Measurements from ENCODE around the gene GALNT17.

The GALNT17 gene

DNA sequence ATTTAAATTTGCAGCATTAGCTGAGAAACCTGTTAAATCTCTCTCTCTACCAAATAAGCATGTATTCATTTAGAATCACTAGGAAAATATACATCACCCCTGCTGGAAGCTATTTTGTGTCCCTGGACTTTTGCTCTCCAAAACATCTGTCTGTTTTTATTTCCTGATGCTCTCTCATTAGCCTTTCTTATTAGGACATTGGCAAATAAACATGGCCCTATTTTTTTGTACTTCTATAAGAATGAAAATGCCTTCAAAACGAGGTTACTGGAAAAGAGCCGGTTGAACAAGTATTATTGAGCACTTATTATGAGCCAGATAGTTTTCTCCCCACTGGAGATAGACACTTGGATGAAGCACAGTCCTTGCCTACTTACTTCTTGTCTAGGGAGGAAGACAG, 206.9 kb downstream of the GALNT17 start:
- no peak for DNase-seq
- no peak for TF ChIP-seq GATA1 (IDR thresholded peaks at IDR 0.05; ENCODE audit: low read depth, low read length)
- no peak for TF ChIP-seq POLR2A (IDR thresholded peaks at IDR 0.05; ENCODE audit: low read length)

DNA sequence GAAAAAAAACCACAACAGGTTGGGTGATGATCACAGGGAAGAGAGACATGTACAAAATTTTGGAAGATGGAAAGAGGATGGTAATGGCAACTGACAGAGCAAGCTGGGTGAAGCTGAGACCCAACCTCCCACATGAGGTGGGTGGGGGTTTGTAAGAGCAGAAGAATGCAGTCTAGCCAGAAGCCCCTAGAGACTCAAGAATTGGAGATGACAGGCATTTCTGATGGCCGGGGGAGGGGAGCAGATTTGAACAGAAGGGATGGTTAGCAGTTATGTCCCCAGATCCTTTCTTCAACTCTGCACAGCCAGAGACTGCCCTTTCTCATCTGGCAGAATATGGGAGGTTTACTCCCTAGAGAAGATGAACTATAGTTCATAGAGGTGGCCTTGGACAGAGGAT, 208.0 kb downstream of the GALNT17 start:
- no peak for DNase-seq
- TF ChIP-seq GATA1 (IDR thresholded peaks at IDR 0.05; ENCODE audit: low read depth, low read length): no peak
- TF ChIP-seq POLR2A (IDR thresholded peaks at IDR 0.05; ENCODE audit: low read length): no peak

DNA sequence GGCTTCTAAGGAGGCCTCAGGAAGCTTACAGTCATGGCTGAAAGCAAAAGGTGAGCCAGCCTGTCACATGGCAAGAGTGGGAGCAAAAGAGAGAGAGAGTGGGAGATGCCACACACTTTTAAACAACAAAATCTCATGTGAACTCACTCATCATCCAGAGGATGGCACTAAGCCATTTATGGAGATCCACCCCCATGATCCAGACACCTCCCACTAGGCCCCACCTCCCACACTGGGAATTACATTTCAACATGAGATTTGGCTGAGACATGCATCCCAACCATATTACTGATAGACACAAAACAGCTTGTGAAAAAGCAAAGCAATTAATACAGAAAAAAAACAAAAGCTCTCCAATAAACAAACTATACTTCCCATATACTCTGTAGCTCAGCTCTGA, 210.3 kb downstream of the GALNT17 start:
- TF ChIP-seq POLR2A (IDR thresholded peaks at IDR 0.05; ENCODE audit: low read length): no peak
- no peak for TF ChIP-seq GATA1 (IDR thresholded peaks at IDR 0.05; ENCODE audit: low read depth, low read length)
- DNase-seq: no peak

DNA sequence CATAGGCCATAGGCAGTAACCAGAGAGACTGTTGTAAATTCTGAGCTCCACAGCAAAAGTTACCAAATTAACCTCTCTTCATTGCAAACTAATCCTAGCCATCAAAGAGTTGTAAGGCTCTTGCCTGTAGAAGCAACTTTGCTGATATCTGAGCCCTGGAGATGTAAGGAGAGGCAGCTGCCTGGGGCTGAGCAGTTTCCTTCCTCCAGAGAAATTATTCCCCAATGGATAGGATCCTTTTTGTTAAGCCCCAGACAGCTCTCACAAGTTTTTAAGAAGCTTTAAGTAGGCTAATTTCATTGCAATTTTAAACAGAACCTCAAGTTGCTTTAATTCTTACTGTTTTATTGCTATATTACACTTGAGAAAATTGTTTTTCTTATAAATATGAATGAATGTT, 211.1 kb downstream of the GALNT17 start:
- DNase-seq: no peak
- TF ChIP-seq POLR2A (IDR thresholded peaks at IDR 0.05; ENCODE audit: low read length): no peak
- TF ChIP-seq GATA1 (IDR thresholded peaks at IDR 0.05; ENCODE audit: low read depth, low read length): no peak

DNA sequence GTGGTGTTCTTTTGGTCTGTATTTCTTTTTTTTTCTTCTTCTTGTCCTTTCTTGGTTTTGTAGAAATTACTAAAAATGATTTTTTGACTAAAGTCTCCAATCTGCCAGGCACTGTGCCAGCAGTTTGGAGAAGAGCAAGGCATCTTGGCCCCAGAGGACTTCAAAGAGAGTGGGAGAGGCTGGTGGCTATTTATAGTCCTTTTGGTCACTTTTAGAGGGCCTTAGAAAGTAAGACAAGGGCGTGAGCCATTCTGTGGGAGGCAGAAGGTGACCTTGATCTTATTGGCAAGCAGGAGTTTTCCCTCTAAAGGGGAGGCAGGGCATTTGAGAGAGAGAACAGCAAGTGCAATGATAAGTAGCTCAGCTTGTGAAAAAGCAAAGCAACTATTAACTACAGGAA, 211.9 kb downstream of the GALNT17 start:
- no peak for TF ChIP-seq POLR2A (IDR thresholded peaks at IDR 0.05; ENCODE audit: low read length)
- no peak for TF ChIP-seq GATA1 (IDR thresholded peaks at IDR 0.05; ENCODE audit: low read depth, low read length)
- DNase-seq: no peak

DNA sequence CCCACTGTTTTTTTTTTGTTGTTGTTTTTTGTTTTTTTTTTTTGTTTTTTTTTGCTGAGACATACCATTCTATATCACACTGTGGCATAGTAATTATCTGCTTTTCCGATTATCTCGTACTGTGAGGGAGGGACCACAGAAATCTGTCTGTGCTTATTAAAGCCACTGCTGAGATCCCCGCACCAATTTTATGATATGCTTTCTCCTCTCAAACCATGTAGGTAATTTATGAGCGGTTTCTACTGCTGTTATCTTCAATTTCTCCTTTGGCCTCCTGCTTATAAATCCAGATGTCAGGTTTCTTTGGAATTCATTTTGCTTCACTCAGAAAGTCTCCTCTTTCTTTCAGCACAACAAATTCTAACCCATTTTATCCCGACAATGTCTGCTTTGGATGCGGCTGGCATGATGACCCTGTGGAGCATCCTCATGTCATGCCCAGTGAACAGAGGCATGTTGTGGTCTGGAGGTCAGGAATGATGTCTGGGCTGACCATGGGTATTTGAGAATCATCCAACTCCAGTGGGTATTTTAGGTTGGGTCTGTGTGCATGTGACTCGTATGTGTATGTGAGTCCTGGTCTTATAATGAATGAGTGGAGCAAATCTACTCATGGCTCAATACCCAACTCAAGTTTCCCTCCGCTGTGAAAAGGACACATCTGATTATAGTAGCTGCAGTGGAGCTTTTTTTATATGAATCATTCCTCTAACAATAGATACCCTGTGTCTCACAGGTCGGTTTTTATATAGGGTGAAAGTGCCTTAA, 213.4 kb downstream of the GALNT17 start:
- TF ChIP-seq POLR2A (IDR thresholded peaks at IDR 0.05; ENCODE audit: low read length): no peak
- TF ChIP-seq GATA1 (IDR thresholded peaks at IDR 0.05; ENCODE audit: low read depth, low read length): no peak
- DNase-seq: no peak

DNA sequence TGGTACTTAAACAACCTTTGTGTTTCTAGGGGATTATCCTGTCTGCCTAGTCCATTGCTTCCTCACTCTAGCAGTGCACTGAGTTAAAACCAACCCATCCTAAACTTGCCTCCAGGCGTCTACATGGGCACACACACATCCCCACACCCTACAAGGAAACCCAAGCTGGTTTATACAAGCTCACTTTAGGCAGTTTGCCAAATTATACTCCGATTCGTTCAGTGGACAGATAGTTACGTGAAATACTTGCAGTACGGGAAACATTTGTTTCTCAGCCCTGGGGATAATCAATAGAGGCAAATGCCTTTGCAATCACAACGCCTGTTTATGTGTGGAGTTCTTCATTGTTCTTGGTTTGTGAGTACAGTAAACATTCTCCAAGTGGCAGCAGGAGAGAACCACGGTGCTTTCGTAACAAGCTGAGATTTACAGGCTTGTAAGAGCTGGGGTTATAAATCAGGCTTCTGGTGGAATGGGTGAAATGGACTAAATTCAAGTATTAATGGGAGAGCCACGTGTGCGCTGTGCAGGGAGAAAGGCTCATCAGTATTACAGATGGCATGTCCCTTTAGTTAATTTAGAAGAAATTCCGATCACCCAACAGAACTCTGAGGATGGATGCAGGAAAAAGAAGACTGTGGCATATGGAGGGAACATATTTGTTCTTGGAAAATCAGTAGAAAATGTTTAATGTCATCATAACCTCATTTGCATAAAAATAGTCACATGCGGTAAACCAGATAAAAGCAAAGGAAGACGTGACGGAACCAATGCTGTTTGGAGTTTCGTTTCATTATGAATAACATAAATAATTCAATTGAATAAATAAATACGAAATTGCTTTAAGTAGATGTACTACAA, 217.1 kb downstream of the GALNT17 start:
- DNase-seq: no peak
- TF ChIP-seq GATA1 (IDR thresholded peaks at IDR 0.05; ENCODE audit: low read depth, low read length) (no peak), POLR2A (IDR thresholded peaks at IDR 0.05; ENCODE audit: low read length) (no peak)

DNA sequence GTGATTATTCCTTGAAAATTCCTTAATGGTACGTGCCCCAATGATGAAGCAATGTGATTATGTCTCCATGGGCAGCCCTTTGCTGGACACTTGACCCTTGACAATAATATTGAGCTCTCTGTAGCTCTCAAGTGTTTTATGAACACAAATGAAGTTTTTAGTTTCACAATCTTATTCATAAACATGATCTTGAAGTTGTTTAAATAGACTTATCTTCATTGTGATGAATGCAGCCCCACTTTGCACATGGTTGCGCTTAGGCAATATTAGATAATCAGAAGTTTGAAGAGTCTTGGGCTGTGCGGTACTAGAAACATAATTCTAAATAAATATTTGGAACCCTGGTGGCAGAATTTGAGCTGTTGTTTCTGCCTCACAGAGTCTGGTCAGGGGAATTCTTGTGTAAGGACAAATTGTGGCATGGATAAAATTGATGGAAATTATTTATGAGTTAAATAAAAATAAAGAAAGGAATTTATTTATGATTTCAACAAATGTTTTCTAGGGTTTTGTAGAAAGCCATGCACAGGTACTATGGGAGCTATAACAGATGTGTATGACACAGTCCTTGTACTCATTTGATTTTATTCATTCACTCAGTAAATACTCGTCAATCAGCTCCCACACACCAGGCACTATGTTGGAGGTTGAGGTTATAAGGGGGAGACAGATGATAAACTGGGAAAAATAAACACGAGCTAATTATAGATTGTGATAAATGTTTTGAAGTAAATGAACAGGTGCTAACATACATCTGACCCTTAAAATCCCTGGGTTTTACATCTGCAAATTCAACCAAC, 217.9 kb downstream of the GALNT17 start:
- DNase-seq: no peak
- TF ChIP-seq GATA1 (IDR thresholded peaks at IDR 0.05; ENCODE audit: low read depth, low read length) (no peak), POLR2A (IDR thresholded peaks at IDR 0.05; ENCODE audit: low read length) (no peak)

DNA sequence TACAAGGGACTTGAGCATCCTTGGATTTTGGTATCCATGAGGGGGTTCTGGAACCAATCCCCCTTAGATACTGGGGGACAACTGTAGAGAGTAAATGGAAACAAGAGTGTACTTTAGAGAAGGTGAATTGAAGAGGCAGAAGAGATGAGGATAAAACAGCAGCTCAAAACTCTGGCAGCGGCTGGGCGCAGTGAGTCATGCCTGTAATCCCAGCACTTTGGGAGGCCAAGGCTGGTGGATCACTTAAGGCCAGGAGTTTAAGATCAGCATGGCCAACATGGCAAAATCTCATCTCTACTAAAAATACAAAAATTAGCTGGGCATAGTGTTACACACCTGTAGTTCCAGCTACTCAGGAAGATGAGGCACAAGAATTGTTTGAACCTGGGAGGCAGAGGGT, 218.7 kb downstream of the GALNT17 start:
- DNase-seq: no peak
- TF ChIP-seq POLR2A (IDR thresholded peaks at IDR 0.05; ENCODE audit: low read length): no peak
- no peak for TF ChIP-seq GATA1 (IDR thresholded peaks at IDR 0.05; ENCODE audit: low read depth, low read length)

DNA sequence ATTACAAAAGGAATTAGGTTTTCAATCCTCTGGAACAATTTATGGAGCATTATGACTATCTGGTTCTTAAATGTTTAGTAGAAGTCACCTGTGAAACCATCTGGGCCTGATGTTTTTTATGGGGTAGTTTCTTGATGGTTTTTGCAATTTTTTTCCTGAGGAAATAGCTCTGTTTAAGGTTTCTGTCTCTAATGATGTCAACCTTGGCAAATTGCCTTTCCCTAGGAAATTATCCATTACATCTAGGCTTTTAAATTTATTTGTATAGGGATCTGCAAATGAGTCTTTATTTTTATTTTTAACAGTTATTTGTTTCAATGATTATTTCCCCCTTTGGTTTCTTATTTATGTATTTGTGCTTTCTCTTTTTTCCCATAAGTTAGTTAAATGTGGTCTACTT, 222.8 kb downstream of the GALNT17 start:
- no peak for TF ChIP-seq GATA1 (IDR thresholded peaks at IDR 0.05; ENCODE audit: low read depth, low read length)
- TF ChIP-seq POLR2A (IDR thresholded peaks at IDR 0.05; ENCODE audit: low read length): no peak
- no peak for DNase-seq

DNA sequence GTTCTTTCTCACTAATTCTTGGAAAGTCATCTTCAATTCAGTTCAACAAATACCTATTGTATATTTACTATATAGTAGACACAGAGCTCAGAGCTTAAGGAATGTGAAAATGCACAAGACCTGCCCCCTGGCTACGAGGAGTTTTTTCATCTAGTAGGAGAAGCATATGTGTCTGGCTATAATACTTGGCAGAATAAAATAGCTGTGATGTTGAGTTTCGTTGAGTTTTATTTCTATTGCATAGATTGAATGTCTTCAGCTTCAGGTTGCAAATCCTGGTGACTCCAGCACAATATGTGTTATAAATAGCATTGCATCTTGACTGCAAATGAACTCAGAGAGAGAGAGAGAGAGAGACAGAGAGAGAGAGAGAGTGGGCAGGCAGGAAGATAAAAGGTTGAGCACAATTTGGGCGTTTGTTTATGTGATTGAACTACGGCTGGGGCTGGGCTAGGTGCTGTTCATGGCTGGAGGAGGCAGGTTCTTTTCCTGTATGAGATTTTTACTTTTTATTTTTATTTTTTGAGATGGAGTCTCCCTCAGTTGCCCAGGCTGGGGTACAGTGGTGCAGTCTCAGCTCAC, 229.6 kb downstream of the GALNT17 start:
- no peak for TF ChIP-seq GATA1 (IDR thresholded peaks at IDR 0.05; ENCODE audit: low read depth, low read length)
- DNase-seq: no peak

DNA sequence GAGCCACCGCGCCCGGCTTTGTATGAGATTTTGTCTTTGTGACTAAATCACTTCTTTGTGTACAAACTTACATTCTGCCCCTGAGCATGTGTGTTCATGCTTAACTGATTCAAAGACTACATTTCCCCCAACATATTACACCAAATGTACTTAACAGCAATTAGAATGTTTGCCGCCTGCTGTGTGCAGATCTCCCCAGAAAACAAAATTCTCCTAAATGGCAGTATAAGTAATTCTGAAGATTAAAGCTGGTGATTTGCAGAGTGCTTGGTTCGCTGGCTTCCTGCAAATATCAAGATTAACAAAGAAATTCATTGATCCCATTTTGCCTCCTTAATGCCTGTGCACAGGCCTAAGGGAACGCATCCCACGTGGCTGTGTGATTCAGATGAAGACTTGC, 230.3 kb downstream of the GALNT17 start:
- no peak for DNase-seq
- TF ChIP-seq GATA1 (IDR thresholded peaks at IDR 0.05; ENCODE audit: low read depth, low read length): no peak
- no peak for TF ChIP-seq POLR2A (IDR thresholded peaks at IDR 0.05; ENCODE audit: low read length)

DNA sequence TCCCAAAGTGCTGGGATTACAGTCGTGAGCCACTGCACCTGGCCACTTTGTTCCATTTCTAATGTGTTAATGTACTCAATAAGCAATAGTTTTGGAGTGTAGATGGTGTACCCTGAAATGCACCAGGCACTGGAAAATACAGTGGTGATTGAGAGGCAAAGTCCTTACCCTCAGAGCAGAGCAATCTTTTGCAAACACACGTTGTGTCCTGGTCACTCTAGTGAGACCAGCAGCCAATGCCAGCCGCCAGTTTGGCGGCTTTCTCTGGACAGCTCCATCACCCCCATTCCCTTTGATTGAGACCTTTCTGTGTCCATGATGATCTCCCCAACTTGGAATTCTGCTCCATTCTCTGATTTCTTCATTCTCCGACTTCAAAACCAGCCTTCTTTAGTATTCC, 231.3 kb downstream of the GALNT17 start:
- TF ChIP-seq POLR2A (IDR thresholded peaks at IDR 0.05; ENCODE audit: low read length) (no peak), GATA1 (IDR thresholded peaks at IDR 0.05; ENCODE audit: low read depth, low read length) (no peak)
- DNase-seq: no peak

DNA sequence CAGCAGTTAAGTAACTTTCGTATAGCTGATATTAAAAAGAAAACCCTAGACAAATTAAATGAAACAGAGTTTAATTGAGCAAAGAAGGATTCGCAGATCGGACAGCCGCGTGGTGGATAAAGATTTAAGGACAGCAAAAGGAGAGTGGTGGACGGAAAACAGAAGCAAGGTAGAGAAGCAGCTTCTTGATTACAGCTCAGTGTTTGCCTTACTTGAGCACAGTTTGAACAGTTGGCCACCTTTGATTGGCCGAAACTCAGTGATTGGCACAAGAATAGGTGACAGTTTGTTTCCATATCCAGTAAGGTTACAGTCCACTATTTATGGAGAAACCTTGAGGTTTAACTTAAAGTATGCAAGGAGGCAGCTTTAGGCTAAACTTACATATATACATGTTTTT, 231.7 kb downstream of the GALNT17 start:
- no peak for TF ChIP-seq GATA1 (IDR thresholded peaks at IDR 0.05; ENCODE audit: low read depth, low read length)
- no peak for TF ChIP-seq POLR2A (IDR thresholded peaks at IDR 0.05; ENCODE audit: low read length)
- no peak for DNase-seq

Measured in erythroblast (primary cell).